GM23248 (cell line): Measurements from ENCODE around the gene KCTD15.

Source experiments
- EZH2 ChIP-seq: fragments of 200-600 bp; sonication (generic); IDR thresholded peaks from 2 replicates; pipeline ENCODE4 v1.6.1; 2018; ENCODE audit warnings: antibody characterized with exemption, mild to moderate bottlenecking; ENCODE audit not compliant: insufficient read depth, poor library complexity, severe bottlenecking
- EZH2phosphoT487 ChIP-seq: fragments of 200-600 bp; sonication (generic); IDR thresholded peaks from 2 replicates; pipeline ENCODE4 v1.6.1; 2018; ENCODE audit warnings: antibody characterized with exemption, moderate library complexity, mild to moderate bottlenecking, low read depth; ENCODE audit not compliant: insufficient read depth

GRCh38 chr19:33756177-33756576 lies 40.5 kb upstream of the KCTD15 start:
- TF ChIP-seq EZH2 (no peak), EZH2phosphoT487 (no peak)
